H9 (cell line): ENCODE results near the gene ALOX12B. TPM values are rescaled to one million over a fixed set of nuclear protein-coding genes. Genes with fewer than 3 reads are reported as not detected.
A peak's percentile ranks its signal among the peaks of the same experiment; 100 is the strongest.

Experiments
- DNase-seq: peaks from one replicate; pipeline ENCODE4 v3.0.0-alpha.2; 2017
- H2AFZ ChIP-seq: one replicate; pipeline ENCODE4 v1.6.1; 2013; ENCODE audit warnings: mild to moderate bottlenecking, low read length, control low read depth, moderate library complexity
- H2AK5ac ChIP-seq: 2 replicates; pipeline ENCODE4 v1.6.1; 2013; ENCODE audit warnings: low read length, control low read depth, mixed read lengths; ENCODE audit not compliant: insufficient read length
- H2BK120ac ChIP-seq: one replicate; pipeline ENCODE4 v1.6.1; 2013; ENCODE audit warnings: low read depth, mild to moderate bottlenecking, low read length, control low read depth, inconsistent platforms; ENCODE audit not compliant: poor library complexity, severe bottlenecking
- H2BK12ac ChIP-seq: 2 replicates; pipeline ENCODE4 v1.6.1; 2013; ENCODE audit warnings: low read length, control low read depth, mixed read lengths, low read depth; ENCODE audit not compliant: insufficient read length
- H2BK15ac ChIP-seq: 2 replicates; pipeline ENCODE4 v1.6.1; 2013; ENCODE audit warnings: low read depth, low read length, control low read depth
- H2BK20ac ChIP-seq: one replicate; pipeline ENCODE4 v1.6.1; 2013; ENCODE audit warnings: low read depth, mild to moderate bottlenecking, low read length, control low read depth, inconsistent platforms; ENCODE audit not compliant: poor library complexity, severe bottlenecking
- H2BK5ac ChIP-seq: 2 replicates; pipeline ENCODE4 v1.6.1; 2013; ENCODE audit warnings: low read length, control low read depth, mixed read lengths; ENCODE audit not compliant: insufficient read length
- H3K14ac ChIP-seq: 2 replicates; pipeline ENCODE4 v1.6.1; 2013; ENCODE audit warnings: low read length, control low read depth; ENCODE audit not compliant: insufficient read depth
- H3K18ac ChIP-seq: 2 replicates; pipeline ENCODE4 v1.6.1; 2013; ENCODE audit warnings: low read depth, mild to moderate bottlenecking, mixed read lengths, low read length, control low read depth; ENCODE audit not compliant: insufficient read length
- H3K23ac ChIP-seq: 2 replicates; pipeline ENCODE4 v1.6.1; 2013; ENCODE audit warnings: low read length, control low read depth, mixed read lengths, low read depth; ENCODE audit not compliant: insufficient read length
- H3K23me2 ChIP-seq: 2 replicates; pipeline ENCODE4 v1.6.1; 2013; ENCODE audit warnings: low read depth, mild to moderate bottlenecking, mixed read lengths, low read length, control low read depth; ENCODE audit not compliant: insufficient read length, poor library complexity, severe bottlenecking
- H3K27ac ChIP-seq: 2 replicates; pipeline ENCODE4 v1.5.1; 2013; ENCODE audit warnings: low read length, control low read depth, mixed read lengths, low read depth; ENCODE audit not compliant: insufficient read length
- H3K27me3 ChIP-seq: 2 replicates; pipeline ENCODE4 v1.6.1; 2013; ENCODE audit warnings: low read length, control low read depth, inconsistent platforms; ENCODE audit not compliant: insufficient read depth
- H3K4ac ChIP-seq: 2 replicates; pipeline ENCODE4 v1.6.1; 2013; ENCODE audit warnings: low read depth, mild to moderate bottlenecking, control low read depth, inconsistent platforms, low read length, moderate library complexity
- H3K4me1 ChIP-seq: 2 replicates; pipeline ENCODE4 v1.6.1; 2013; ENCODE audit warnings: low read length, control low read depth, inconsistent platforms; ENCODE audit not compliant: insufficient read depth
- H3K4me2 ChIP-seq: 2 replicates; pipeline ENCODE4 v1.6.1; 2013; ENCODE audit warnings: low read length, control low read depth, mixed read lengths; ENCODE audit not compliant: insufficient read length, insufficient read depth
- H3K56ac ChIP-seq: 2 replicates; pipeline ENCODE4 v1.6.1; 2013; ENCODE audit warnings: low read depth, mild to moderate bottlenecking, mixed read lengths, low read length, control low read depth; ENCODE audit not compliant: insufficient read length
- H3K79me1 ChIP-seq: 2 replicates; pipeline ENCODE4 v1.6.1; 2013; ENCODE audit warnings: low read depth, mild to moderate bottlenecking, moderate library complexity, low read length, control low read depth, inconsistent platforms; ENCODE audit not compliant: insufficient read depth, poor library complexity, severe bottlenecking
- H3K79me2 ChIP-seq: 2 replicates; pipeline ENCODE4 v1.6.1; 2013; ENCODE audit warnings: low read length, control low read depth, inconsistent platforms; ENCODE audit not compliant: insufficient read depth
- H3K9ac ChIP-seq: 2 replicates; pipeline ENCODE4 v1.6.1; 2013; ENCODE audit warnings: low read length, control low read depth, mixed read lengths; ENCODE audit not compliant: insufficient read length; ENCODE audit errors: extremely low read depth
- H3K9me3 ChIP-seq: one replicate; pipeline ENCODE4 v1.6.1; 2013; ENCODE audit warnings: low read depth, low read length, inconsistent platforms; ENCODE audit not compliant: control insufficient read depth
- H3T11ph ChIP-seq: one replicate; pipeline ENCODE4 v1.6.1; 2013; ENCODE audit warnings: mild to moderate bottlenecking, low read length, control low read depth, inconsistent platforms
- H4K20me1 ChIP-seq: one replicate; pipeline ENCODE4 v1.6.1; 2013; ENCODE audit not compliant: control insufficient read depth, insufficient read length, insufficient read depth
- H4K5ac ChIP-seq: 2 replicates; pipeline ENCODE4 v1.6.1; 2013; ENCODE audit warnings: low read depth, mild to moderate bottlenecking, mixed read lengths, low read length, control low read depth; ENCODE audit not compliant: insufficient read length
- H4K8ac ChIP-seq: replicated peaks from 2 replicates; pipeline ENCODE4 v1.6.1; 2013; ENCODE audit warnings: low read length, control low read depth, mixed read lengths, low read depth; ENCODE audit not compliant: insufficient read length
- H4K91ac ChIP-seq: 2 replicates; pipeline ENCODE4 v1.6.1; 2013; ENCODE audit warnings: low read depth, mild to moderate bottlenecking, moderate library complexity, mixed read lengths, low read length, control low read depth; ENCODE audit not compliant: insufficient read length
- H3K27ac Mint-ChIP-seq, 3 experiments: 2 replicates in 2 of 3; 3 replicates in 1 of 3; pipeline ENCODE4 v1.8.0; 2020 to 2021; ENCODE audit warnings: mixed read lengths in 3 of 3, mild to moderate bottlenecking in 1 of 3, moderate library complexity in 1 of 3
- H3K27me3 Mint-ChIP-seq: 2 replicates; pipeline ENCODE4 v1.8.0; 2021; ENCODE audit warnings: low read depth, mild to moderate bottlenecking, moderate library complexity, mixed read lengths
- H3K36me3 Mint-ChIP-seq, 3 experiments: 2 replicates in 2 of 3; 3 replicates in 1 of 3; pipeline ENCODE4 v1.8.0; 2020 to 2021; ENCODE audit warnings: low read depth in 3 of 3, mixed read lengths in 3 of 3; ENCODE audit not compliant: insufficient read depth in 1 of 3
- H3K4me1 Mint-ChIP-seq, 2 experiments: 2 replicates each; pipeline ENCODE4 v1.8.0; 2020; ENCODE audit warnings: mixed read lengths in 2 of 2
- H3K4me3 Mint-ChIP-seq, 2 experiments: 2 replicates in 1 of 2; 3 replicates in 1 of 2; pipeline ENCODE4 v1.8.0; 2020 to 2021; ENCODE audit warnings: mild to moderate bottlenecking in 2 of 2, mixed read lengths in 2 of 2, moderate library complexity in 1 of 2
- H3K9me3 Mint-ChIP-seq, 2 experiments: 2 replicates in 1 of 2; 3 replicates in 1 of 2; pipeline ENCODE4 v1.8.0; 2020; ENCODE audit warnings: mild to moderate bottlenecking in 2 of 2, mixed read lengths in 2 of 2, moderate library complexity in 1 of 2
- WGBS: extraction: QIAGEN DNeasy Blood & Tissue Kit; methylation state at CpG from one replicate; pipeline ENCODE4 v1.1.7; 2013; ENCODE audit warnings: missing lambda C conversion rate, low lambda C conversion rate, mixed read lengths; ENCODE audit not compliant: insufficient read length; ENCODE audit errors: extremely low coverage; 5-methylcytosine and 5-hydroxymethylcytosine counted together
- total RNA-seq: library from RNA; stranded (reverse); gene quantifications from 2 replicates; pipeline ENCODE4 v1.2.1, GENCODE V29; 2021
- TF ChIP-seq, protein P1 (sequence below): fragments of 200-600 bp; sonication (generic); conservative IDR thresholded peaks from 3 replicates; pipeline ENCODE4 v1.8.0; 2021; ENCODE audit warnings: antibody characterized with exemption, mild to moderate bottlenecking

Gene ALOX12B
- total RNA-seq, 1 experiment from 2014 or later, result 1.2 TPM

DNA sequence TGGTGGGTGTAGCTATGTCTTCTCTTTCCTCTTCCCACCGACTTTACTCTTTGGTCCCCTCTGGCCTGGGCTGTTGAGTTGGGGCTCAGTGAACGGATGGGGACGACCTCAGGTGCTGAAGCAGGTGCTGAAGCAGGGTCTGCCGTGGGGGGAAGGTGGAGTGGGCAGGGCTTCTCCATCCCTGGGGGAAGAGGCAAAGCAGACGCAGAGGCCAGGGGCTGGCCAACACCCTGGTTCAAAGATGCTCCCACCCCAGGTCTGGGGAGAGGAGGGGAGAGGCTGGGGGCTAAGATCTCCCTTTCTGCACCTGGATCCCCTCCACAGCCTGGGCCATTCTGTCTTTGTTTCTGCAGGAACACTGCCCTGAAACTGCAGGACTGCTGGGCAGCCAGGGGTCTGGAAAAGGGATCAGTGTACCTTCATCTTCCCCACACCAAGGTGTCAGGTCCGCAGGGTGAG is 22.9 kb downstream of the ALOX12B start:
- Histone ChIP-seq H4K91ac (no peak overlapping the region), H2AK5ac (no peak overlapping the region), H2BK120ac (no peak overlapping the region), H3K23ac (no peak overlapping the region), H3K14ac (no peak overlapping the region), H3T11ph (no peak overlapping the region), H3K4ac (no peak overlapping the region), H2BK15ac (no peak overlapping the region), H3K79me1 (no peaks in the 10 kb centered on the region), H2BK12ac (no peak overlapping the region), H3K27me3 (peaks cover 13% of the 10 kb centered on the region; the same call in 1 of the 2 replicates), H3K79me2 (no peaks in the 10 kb centered on the region), H3K18ac (no peak overlapping the region), H2BK20ac (no peak overlapping the region), H3K23me2 (peaks cover 10% of the 10 kb centered on the region), H2BK5ac (no peak overlapping the region), H3K9ac (no peak overlapping the region), H3K56ac (no peak overlapping the region), H4K8ac (no peak overlapping the region), H4K20me1 (no peaks in the 10 kb centered on the region), H3K27ac (no peak overlapping the region), H2AFZ (no peak overlapping the region), H4K5ac (no peak overlapping the region), H3K9me3 (no peaks in the 10 kb centered on the region), H3K4me2 (peak overlapping the region; percentile 22), H3K4me1 (peaks cover 3% of the 10 kb centered on the region; the same call in 1 of the 2 replicates)
- Mint-ChIP-seq H3K4me3 (peak overlapping the region; percentile 42 to 72; a peak in 4 of 5 replicates), H3K9me3 (no peaks in the 10 kb centered on the region), H3K27me3 (peaks cover 86% of the 10 kb centered on the region), H3K27ac (no peak overlapping the region), H3K36me3 (no peaks in the 10 kb centered on the region), H3K4me1 (peaks cover 44 to 49% of the 10 kb centered on the region in 2 experiments)
- DNase-seq, result no peak
- WGBS, result no CpG with 5 or more reads among the region's 6 CpGs
- TF ChIP-seq, protein P1, sequence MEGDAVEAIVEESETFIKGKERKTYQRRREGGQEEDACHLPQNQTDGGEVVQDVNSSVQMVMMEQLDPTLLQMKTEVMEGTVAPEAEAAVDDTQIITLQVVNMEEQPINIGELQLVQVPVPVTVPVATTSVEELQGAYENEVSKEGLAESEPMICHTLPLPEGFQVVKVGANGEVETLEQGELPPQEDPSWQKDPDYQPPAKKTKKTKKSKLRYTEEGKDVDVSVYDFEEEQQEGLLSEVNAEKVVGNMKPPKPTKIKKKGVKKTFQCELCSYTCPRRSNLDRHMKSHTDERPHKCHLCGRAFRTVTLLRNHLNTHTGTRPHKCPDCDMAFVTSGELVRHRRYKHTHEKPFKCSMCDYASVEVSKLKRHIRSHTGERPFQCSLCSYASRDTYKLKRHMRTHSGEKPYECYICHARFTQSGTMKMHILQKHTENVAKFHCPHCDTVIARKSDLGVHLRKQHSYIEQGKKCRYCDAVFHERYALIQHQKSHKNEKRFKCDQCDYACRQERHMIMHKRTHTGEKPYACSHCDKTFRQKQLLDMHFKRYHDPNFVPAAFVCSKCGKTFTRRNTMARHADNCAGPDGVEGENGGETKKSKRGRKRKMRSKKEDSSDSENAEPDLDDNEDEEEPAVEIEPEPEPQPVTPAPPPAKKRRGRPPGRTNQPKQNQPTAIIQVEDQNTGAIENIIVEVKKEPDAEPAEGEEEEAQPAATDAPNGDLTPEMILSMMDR, result no peak
